ENCODE data around the gene SLC24A4.
"Not testable (repeated sequence)": the region's sequence is repeated elsewhere in the genome, so short reads cannot be mapped to it uniquely, and the experiment has no call there.

SLC24A4 gene

GRCh38 chr14:92528486-92529100 lies 205.6 kb downstream of the SLC24A4 start:
- DNase-seq = no peak

- DNase-seq = no peak
Measured at GRCh38 chr14:92529903-92530302, 206.9 kb downstream of the SLC24A4 start.

GRCh38 chr14:92531106-92531873 lies 208.3 kb downstream of the SLC24A4 start:
- peak; percentile 32 for DNase-seq

- DNase-seq = no peak
Measured at GRCh38 chr14:92532490-92533163, 209.7 kb downstream of the SLC24A4 start.

- peak; percentile 21 for DNase-seq
Measured at GRCh38 chr14:92534932-92535643, 212.1 kb downstream of the SLC24A4 start.

- not testable (repeated sequence) for DNase-seq
Measured at GRCh38 chr14:92536231-92536630, 213.3 kb downstream of the SLC24A4 start.

GRCh38 chr14:92538412-92538985 lies 215.5 kb downstream of the SLC24A4 start:
- DNase-seq = no peak

GRCh38 chr14:92539419-92539818 lies 216.5 kb downstream of the SLC24A4 start:
- no peak for DNase-seq

- DNase-seq = no peak
Measured at GRCh38 chr14:92539875-92540274, 216.9 kb downstream of the SLC24A4 start.

GRCh38 chr14:92540472-92541048 lies 217.6 kb downstream of the SLC24A4 start:
- no peak for DNase-seq

- no peak for DNase-seq
Measured at GRCh38 chr14:92542766-92543554, 220.0 kb downstream of the SLC24A4 start.

GRCh38 chr14:92544051-92544720 lies 221.2 kb downstream of the SLC24A4 start:
- DNase-seq = no peak

- no peak for DNase-seq
Measured at GRCh38 chr14:92546347-92547053, 223.5 kb downstream of the SLC24A4 start.

GRCh38 chr14:92549105-92549858 lies 226.3 kb downstream of the SLC24A4 start:
- DNase-seq = no peak

- no peak for DNase-seq
Measured at GRCh38 chr14:92549859-92550230, 226.9 kb downstream of the SLC24A4 start.

Data from stimulated activated CD4-positive, alpha-beta T cell treated with anti-CD3 and anti-CD28 coated beads, Interleukin-4, amount 100 ng/mL, for 1 hour (primary cell).